ENCODE measurements around the gene RASL11B. TPM values are rescaled to one million over a fixed set of nuclear protein-coding genes. Genes with fewer than 3 reads are reported as not detected.

Gene RASL11B
- total RNA-seq, 1 donor from 2014 or later: 14.5 TPM

GRCh38 chr4:52843351-52843750, 18.8 kb upstream of the RASL11B start:
- no peak for DNase-seq (ENCODE audit: low spot score)

- DNase-seq (ENCODE audit: low spot score): no peak
Observed at GRCh38 chr4:52843958-52844357, 18.2 kb upstream of the RASL11B start.

GRCh38 chr4:52844596-52844995, 17.5 kb upstream of the RASL11B start:
- DNase-seq (ENCODE audit: low spot score): no peak

GRCh38 chr4:52846502-52846901, 15.6 kb upstream of the RASL11B start:
- no peak for DNase-seq (ENCODE audit: low spot score)

GRCh38 chr4:52848254-52848653, 13.9 kb upstream of the RASL11B start:
- no peak for DNase-seq (ENCODE audit: low spot score)

- DNase-seq (ENCODE audit: low spot score): no peak
Observed at GRCh38 chr4:52850406-52851124, 11.6 kb upstream of the RASL11B start.

- no peak for DNase-seq (ENCODE audit: low spot score)
Observed at GRCh38 chr4:52852041-52852440, 10.1 kb upstream of the RASL11B start.

GRCh38 chr4:52852711-52853110, 9.4 kb upstream of the RASL11B start:
- DNase-seq (ENCODE audit: low spot score): no peak

GRCh38 chr4:52853351-52853750, 8.8 kb upstream of the RASL11B start:
- no peak for DNase-seq (ENCODE audit: low spot score)

- DNase-seq (ENCODE audit: low spot score): no peak
Observed at GRCh38 chr4:52856801-52857200, 5.3 kb upstream of the RASL11B start.

- no peak for DNase-seq (ENCODE audit: low spot score)
Observed at GRCh38 chr4:52860361-52860760, 1.8 kb upstream of the RASL11B start.

GRCh38 chr4:52861171-52861823, 820 bp upstream of the RASL11B start:
- no peak for DNase-seq (ENCODE audit: low spot score)

GRCh38 chr4:52862639-52863161, 583 bp downstream of the RASL11B start:
- no peak for DNase-seq (ENCODE audit: low spot score)

- no peak for DNase-seq (ENCODE audit: low spot score)
Observed at GRCh38 chr4:52863324-52863723, 1.2 kb downstream of the RASL11B start.

- DNase-seq (ENCODE audit: low spot score): no peak
Observed at GRCh38 chr4:52864793-52865192, 2.7 kb downstream of the RASL11B start.

- no peak for DNase-seq (ENCODE audit: low spot score)
Observed at GRCh38 chr4:52865300-52865699, 3.2 kb downstream of the RASL11B start.

GRCh38 chr4:52866734-52867133, 4.6 kb downstream of the RASL11B start:
- no peak for DNase-seq (ENCODE audit: low spot score)

- no peak for DNase-seq (ENCODE audit: low spot score)
Observed at GRCh38 chr4:52867163-52867562, 5.0 kb downstream of the RASL11B start.

- DNase-seq (ENCODE audit: low spot score): no peak
Observed at GRCh38 chr4:52868133-52868532, 6.0 kb downstream of the RASL11B start.

- peak; percentile 59 for DNase-seq (ENCODE audit: low spot score)
Observed at GRCh38 chr4:52869196-52869595, 7.1 kb downstream of the RASL11B start.

- no peak for DNase-seq (ENCODE audit: low spot score)
Observed at GRCh38 chr4:52869656-52870055, 7.5 kb downstream of the RASL11B start.

GRCh38 chr4:52870225-52870624, 8.1 kb downstream of the RASL11B start:
- no peak for DNase-seq (ENCODE audit: low spot score)

GRCh38 chr4:52873191-52873590, 11.1 kb downstream of the RASL11B start:
- DNase-seq (ENCODE audit: low spot score): no peak

All from ureter (tissue), 1 donor.